SK-N-SH treated with all-trans-retinoic acid at 6 μM for 48 hours (cell line): ENCODE measurements around the gene STIL.

ENCODE experiments used
- ATAC-seq: fragments of 200-7000 bp; cut with Tn5 transposase; 3 replicates; pipeline ENCODE4 v1.9.1; 2020; ENCODE audit warnings: mild to moderate bottlenecking, moderate library complexity
- BACH2 ChIP-seq: fragments of 250-450 bp; sonication (Bioruptor Pico); IDR thresholded peaks from 2 replicates; pipeline ENCODE4 v1.9.0; 2021; ENCODE audit warnings: mild to moderate bottlenecking, borderline replicate concordance
- CREB5 ChIP-seq: fragments of 250-450 bp; sonication (Bioruptor Pico); IDR thresholded peaks from 2 replicates; pipeline ENCODE4 v1.5.1; 2020; ENCODE audit warnings: low read depth, mild to moderate bottlenecking, moderate library complexity
- CSRNP3 ChIP-seq: fragments of 250-450 bp; sonication (Bioruptor Pico); IDR thresholded peaks from 2 replicates; pipeline ENCODE4 v1.5.1; 2021; ENCODE audit warnings: mild to moderate bottlenecking, moderate library complexity
- GLIS3 ChIP-seq: fragments of 250-450 bp; sonication (Bioruptor Pico); IDR thresholded peaks from 2 replicates; pipeline ENCODE4 v1.5.0; 2020; ENCODE audit warnings: mild to moderate bottlenecking, moderate library complexity
- ISL1 ChIP-seq: fragments of 250-450 bp; sonication (Bioruptor Pico); IDR thresholded peaks from 2 replicates; pipeline ENCODE4 v2.1.2; 2022; ENCODE audit warnings: mild to moderate bottlenecking, moderate library complexity
- OSR1 ChIP-seq: fragments of 250-450 bp; sonication (Bioruptor Pico); IDR thresholded peaks from 2 replicates; pipeline ENCODE4 v1.8.0; 2022; ENCODE audit warnings: moderate library complexity, mild to moderate bottlenecking, inconsistent platforms
- PATZ1 ChIP-seq: fragments of 250-450 bp; sonication (Bioruptor Pico); IDR thresholded peaks from 2 replicates; pipeline ENCODE4 v1.8.0; 2020; ENCODE audit warnings: mild to moderate bottlenecking, moderate library complexity, borderline replicate concordance
- POU6F1 ChIP-seq: fragments of 250-450 bp; sonication (Bioruptor Pico); IDR thresholded peaks from 2 replicates; pipeline ENCODE4 v1.8.0; 2021; ENCODE audit warnings: low read depth, mild to moderate bottlenecking, moderate library complexity, borderline replicate concordance
- PPARA ChIP-seq: fragments of 250-450 bp; sonication (Bioruptor Pico); IDR thresholded peaks from 2 replicates; pipeline ENCODE4 v1.5.0; 2020; ENCODE audit warnings: mild to moderate bottlenecking, borderline replicate concordance
- RARB ChIP-seq: fragments of 250-450 bp; sonication (Bioruptor Pico); IDR thresholded peaks from 2 replicates; pipeline ENCODE4 v1.8.0; 2021; ENCODE audit warnings: mild to moderate bottlenecking, moderate library complexity
- SNAI2 ChIP-seq: fragments of 250-450 bp; sonication (Bioruptor Pico); IDR thresholded peaks from 2 replicates; pipeline ENCODE4 v1.5.0; 2020; ENCODE audit warnings: mild to moderate bottlenecking, moderate library complexity
- TCF4 ChIP-seq: fragments of 250-450 bp; sonication (Bioruptor Pico); IDR thresholded peaks from 2 replicates; pipeline ENCODE4 v1.8.0; 2021; ENCODE audit warnings: mild to moderate bottlenecking, moderate library complexity, borderline replicate concordance
- TOX ChIP-seq: fragments of 250-450 bp; sonication (Bioruptor Pico); IDR thresholded peaks from 2 replicates; pipeline ENCODE4 v1.8.0; 2021; ENCODE audit warnings: mild to moderate bottlenecking, moderate library complexity, borderline replicate concordance
- TSHZ2 ChIP-seq: fragments of 250-450 bp; sonication (Bioruptor Pico); IDR thresholded peaks from 2 replicates; pipeline ENCODE4 v1.5.0; 2020; ENCODE audit warnings: mild to moderate bottlenecking, moderate library complexity
- ZC3H10 ChIP-seq: fragments of 250-450 bp; sonication (Bioruptor Pico); IDR thresholded peaks from 2 replicates; pipeline ENCODE4 v1.5.1; 2021; ENCODE audit warnings: mild to moderate bottlenecking, moderate library complexity
- ZFP3 ChIP-seq: fragments of 250-450 bp; sonication (Bioruptor Pico); IDR thresholded peaks from 2 replicates; pipeline ENCODE4 v1.5.0; 2020; ENCODE audit warnings: mild to moderate bottlenecking, moderate library complexity
- ZFP30 ChIP-seq: fragments of 450-650 bp; formaldehyde crosslinking; IDR thresholded peaks from 2 replicates; pipeline ENCODE4 v1.5.0; 2022; ENCODE audit warnings: mild to moderate bottlenecking, moderate library complexity
- ZNF565 ChIP-seq: fragments of 450-650 bp; formaldehyde crosslinking; conservative IDR thresholded peaks from 2 replicates; pipeline ENCODE4 v1.5.0; 2020; ENCODE audit warnings: low read depth, mild to moderate bottlenecking, moderate library complexity
- ZNF70 ChIP-seq: fragments of 450-650 bp; formaldehyde crosslinking; IDR thresholded peaks from 2 replicates; pipeline ENCODE4 v1.5.0; 2020; ENCODE audit warnings: mild to moderate bottlenecking, moderate library complexity
- ZNF8 ChIP-seq: fragments of 450-650 bp; formaldehyde crosslinking; IDR thresholded peaks from 2 replicates; pipeline ENCODE4 v1.5.0; 2020; ENCODE audit warnings: mild to moderate bottlenecking, moderate library complexity

STIL gene

GRCh38 chr1:47209091-47209490 lies 104.9 kb downstream of the STIL start:
- TF ChIP-seq ZNF8 (CRISPR knock-in tag) (no peak), BACH2 (CRISPR knock-in tag) (no peak), PPARA (CRISPR knock-in tag) (no peak), ZC3H10 (no peak), GLIS3 (CRISPR knock-in tag) (no peak), SNAI2 (CRISPR knock-in tag) (no peak), CSRNP3 (CRISPR knock-in tag) (no peak), ZNF70 (CRISPR knock-in tag) (no peak), ZNF565 (CRISPR knock-in tag) (no peak), POU6F1 (CRISPR knock-in tag) (no peak)
- TF ChIP-seq, all 23 proteins: peak for 0
- ATAC-seq = no peak

GRCh38 chr1:47208374-47208850 lies 105.5 kb downstream of the STIL start:
- ATAC-seq = no peak
- no peak for TF ChIP-seq BACH2 (CRISPR knock-in tag)
- TF ChIP-seq CREB5 (CRISPR knock-in tag) = no peak
- no peak for TF ChIP-seq ZNF8 (CRISPR knock-in tag)
- TF ChIP-seq ZFP30 (CRISPR knock-in tag) = no peak
- TF ChIP-seq ISL1 (CRISPR knock-in tag) = no peak
- no peak for TF ChIP-seq ZNF70 (CRISPR knock-in tag)
- no peak for TF ChIP-seq PATZ1 (CRISPR knock-in tag)
- TF ChIP-seq SNAI2 (CRISPR knock-in tag) = no peak
- TF ChIP-seq TCF4 (CRISPR knock-in tag) = no peak
- no peak for TF ChIP-seq ZFP3 (CRISPR knock-in tag)
- TF ChIP-seq OSR1 = no peak
- no peak for TF ChIP-seq POU6F1 (CRISPR knock-in tag)
- no peak for TF ChIP-seq TSHZ2 (CRISPR knock-in tag)
- no peak for TF ChIP-seq RARB (CRISPR knock-in tag)
- no peak for TF ChIP-seq TOX
- TF ChIP-seq, all 23 proteins: peak for 0
